ENCODE measurements around the gene SEMA3D.

DNA sequence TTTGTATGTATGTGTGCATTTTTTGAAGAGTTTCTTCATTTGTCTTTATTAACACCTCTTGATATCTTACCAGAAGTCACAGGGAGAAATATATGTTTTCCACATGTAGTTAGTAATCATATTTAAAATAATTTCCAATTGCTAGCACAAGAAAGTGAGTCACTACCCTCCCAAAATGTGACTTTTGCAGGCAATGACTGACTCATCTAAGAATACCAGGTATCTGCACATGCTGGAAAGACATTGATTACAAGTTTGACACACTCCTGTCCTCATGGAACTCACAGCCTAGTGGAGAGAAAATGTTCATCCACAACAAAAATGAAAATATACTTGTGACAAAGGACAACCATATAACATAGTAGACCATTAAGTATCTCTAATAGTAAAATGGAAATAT is 82.9 kb downstream of the SEMA3D start:
- TF ChIP-seq, protein P1, sequence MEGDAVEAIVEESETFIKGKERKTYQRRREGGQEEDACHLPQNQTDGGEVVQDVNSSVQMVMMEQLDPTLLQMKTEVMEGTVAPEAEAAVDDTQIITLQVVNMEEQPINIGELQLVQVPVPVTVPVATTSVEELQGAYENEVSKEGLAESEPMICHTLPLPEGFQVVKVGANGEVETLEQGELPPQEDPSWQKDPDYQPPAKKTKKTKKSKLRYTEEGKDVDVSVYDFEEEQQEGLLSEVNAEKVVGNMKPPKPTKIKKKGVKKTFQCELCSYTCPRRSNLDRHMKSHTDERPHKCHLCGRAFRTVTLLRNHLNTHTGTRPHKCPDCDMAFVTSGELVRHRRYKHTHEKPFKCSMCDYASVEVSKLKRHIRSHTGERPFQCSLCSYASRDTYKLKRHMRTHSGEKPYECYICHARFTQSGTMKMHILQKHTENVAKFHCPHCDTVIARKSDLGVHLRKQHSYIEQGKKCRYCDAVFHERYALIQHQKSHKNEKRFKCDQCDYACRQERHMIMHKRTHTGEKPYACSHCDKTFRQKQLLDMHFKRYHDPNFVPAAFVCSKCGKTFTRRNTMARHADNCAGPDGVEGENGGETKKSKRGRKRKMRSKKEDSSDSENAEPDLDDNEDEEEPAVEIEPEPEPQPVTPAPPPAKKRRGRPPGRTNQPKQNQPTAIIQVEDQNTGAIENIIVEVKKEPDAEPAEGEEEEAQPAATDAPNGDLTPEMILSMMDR (IDR thresholded peaks at IDR 0.05; ENCODE audit: low read depth, low read length) = no peak
- no peak for TF ChIP-seq POLR2A (IDR thresholded peaks at IDR 0.05; ENCODE audit: extremely low read depth, insufficient read length)
- TF ChIP-seq, protein P2, sequence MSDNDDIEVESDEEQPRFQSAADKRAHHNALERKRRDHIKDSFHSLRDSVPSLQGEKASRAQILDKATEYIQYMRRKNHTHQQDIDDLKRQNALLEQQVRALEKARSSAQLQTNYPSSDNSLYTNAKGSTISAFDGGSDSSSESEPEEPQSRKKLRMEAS (IDR thresholded peaks at IDR 0.05; ENCODE audit: low read depth, low read length) = no peak
- no peak for TF ChIP-seq MYC (IDR thresholded peaks at IDR 0.05; ENCODE audit: low read depth, low read length)
